HPDE6-E6E7 (cell line): ENCODE results near the gene RPS6KL1.

Source experiments
- DNase-seq: peaks from one replicate; pipeline ENCODE4 v3.0.0; 2011; ENCODE audit warnings: missing footprints; ENCODE audit errors: extremely low spot score

Gene RPS6KL1

DNA sequence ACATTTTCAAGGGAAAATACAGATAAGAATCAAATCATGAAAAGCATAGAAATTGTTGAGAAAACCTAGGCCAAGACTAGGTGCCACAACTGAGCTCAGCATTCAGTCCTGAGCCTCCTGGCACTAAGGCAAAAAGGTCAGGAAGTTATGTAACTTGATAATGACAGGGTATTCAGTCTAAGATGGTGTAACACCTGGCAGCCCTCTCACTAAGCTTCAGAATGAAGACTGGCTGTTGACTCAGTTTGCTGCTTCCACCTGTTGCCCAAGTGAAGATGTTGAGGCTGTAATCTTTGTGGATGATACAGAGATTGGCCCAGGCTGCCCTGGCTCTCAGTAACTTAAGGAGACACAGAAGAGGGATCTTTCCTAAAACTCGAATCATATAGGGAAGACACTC lies 66.7 kb downstream of the RPS6KL1 start:
- no peak for DNase-seq

DNA sequence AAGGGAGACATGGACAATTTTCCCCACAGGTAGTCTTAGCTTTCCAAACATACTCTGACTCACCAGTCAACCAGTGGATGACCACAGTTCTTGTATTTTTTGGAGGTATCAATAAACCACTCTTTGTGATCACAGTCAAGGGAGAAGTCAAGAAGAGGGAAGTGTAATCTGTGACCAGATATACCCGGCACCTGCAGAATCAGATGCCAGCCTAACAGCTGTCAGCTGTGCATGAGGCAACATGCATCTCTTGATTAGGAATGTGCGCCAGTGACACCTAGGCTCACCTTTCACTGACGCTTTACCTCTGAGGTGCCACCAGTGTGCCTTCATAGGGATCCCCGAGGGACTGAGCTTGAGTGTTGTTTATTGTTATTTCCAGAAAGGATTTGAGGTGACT lies 67.1 kb downstream of the RPS6KL1 start:
- DNase-seq, result no peak

DNA sequence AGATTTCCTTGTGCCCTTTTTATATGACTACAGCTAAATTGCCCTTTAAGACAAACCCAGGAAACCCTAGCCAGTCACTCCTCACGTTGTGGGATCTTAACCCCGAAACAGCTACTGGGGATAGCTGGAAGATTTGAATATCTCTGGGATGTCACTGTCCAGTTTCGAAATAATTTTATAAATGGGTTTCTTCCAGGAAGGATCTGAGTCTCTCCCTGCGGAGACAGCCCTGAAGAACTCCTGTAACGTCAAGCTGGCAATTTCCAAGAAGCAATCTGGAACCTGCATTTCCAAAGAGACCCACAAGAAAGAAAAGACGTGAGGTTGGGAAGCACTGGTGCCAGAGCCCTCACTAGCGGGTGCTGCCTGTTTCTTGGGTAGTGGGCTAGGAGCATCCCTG lies 68.0 kb downstream of the RPS6KL1 start:
- DNase-seq, result no peak
